GM12878 (cell line): ENCODE results near the gene SLC15A4. TPM values are rescaled to one million over a fixed set of nuclear protein-coding genes. Genes with fewer than 3 reads are reported as not detected.

ENCODE experiments used
- BCL11A ChIP-seq: IDR thresholded peaks from 2 replicates; pipeline ENCODE4 v1.6.1; 2011; ENCODE audit warnings: low read depth, low read length
- BRCA1 ChIP-seq: IDR thresholded peaks from 2 replicates; pipeline ENCODE4 v1.6.1; 2011; ENCODE audit warnings: low read depth, low read length, improper control_type of control experiment
- CEBPZ ChIP-seq: fragments of 150-350 bp; IDR thresholded peaks from 2 replicates; pipeline ENCODE4 v1.6.1; 2016; ENCODE audit warnings: low read depth, low read length
- CREB1 ChIP-seq: IDR thresholded peaks from 2 replicates; pipeline ENCODE4 v1.6.1; 2012; ENCODE audit warnings: low read depth, mild to moderate bottlenecking, inconsistent platforms
- ELK1 ChIP-seq: IDR thresholded peaks from 2 replicates; pipeline ENCODE4 v1.6.1; 2012; ENCODE audit warnings: low read depth, low read length, improper control_type of control experiment
- EP300 ChIP-seq, 2 experiments: fragments of 150-350 bp in 1 of 2; IDR thresholded peaks; 2 replicates each; pipeline ENCODE4 v1.6.1; 2011 to 2012; ENCODE audit warnings: low read depth in 2 of 2, low read length in 2 of 2, borderline replicate concordance in 1 of 2, improper control_type of control experiment in 1 of 2, inconsistent platforms in 1 of 2; ENCODE audit not compliant: control insufficient read depth in 1 of 2
- ESRRA ChIP-seq: IDR thresholded peaks from 2 replicates; pipeline ENCODE4 v1.6.1; 2012; ENCODE audit warnings: mild to moderate bottlenecking, low read length, improper control_type of control experiment
- HDAC6 ChIP-seq: fragments of 200-600 bp; sonication (generic); IDR thresholded peaks from one replicate; pipeline ENCODE4 v1.8.0; 2017; ENCODE audit warnings: antibody characterized with exemption; ENCODE audit not compliant: unreplicated experiment
- IKZF1 ChIP-seq: fragments of 450-650 bp; conservative IDR thresholded peaks from 2 replicates; pipeline ENCODE4 v1.6.1; 2017; ENCODE audit warnings: antibody characterized with exemption, mild to moderate bottlenecking
- LARP7 ChIP-seq: fragments of 450-650 bp; IDR thresholded peaks from 2 replicates; pipeline ENCODE4 v1.6.1; 2017; ENCODE audit warnings: mild to moderate bottlenecking
- MEF2B ChIP-seq: fragments of 450-650 bp; IDR thresholded peaks from 2 replicates; pipeline ENCODE4 v1.6.1; 2018; ENCODE audit warnings: mild to moderate bottlenecking, moderate library complexity; ENCODE audit not compliant: partially characterized antibody, poor library complexity, severe bottlenecking
- PBX3 ChIP-seq: IDR thresholded peaks from 2 replicates; pipeline ENCODE4 v1.6.1; 2011; ENCODE audit warnings: mild to moderate bottlenecking, low read depth, low read length, moderate library complexity; ENCODE audit not compliant: insufficient replicate concordance
- PML ChIP-seq: IDR thresholded peaks from 2 replicates; pipeline ENCODE4 v1.6.1; 2012; ENCODE audit warnings: low read length, inconsistent platforms
- POLR2AphosphoS2 ChIP-seq: IDR thresholded peaks from 2 replicates; pipeline ENCODE4 v1.6.1; 2011; ENCODE audit warnings: low read depth, mild to moderate bottlenecking, low read length, improper control_type of control experiment, moderate library complexity
- SKIL ChIP-seq: fragments of 450-650 bp; IDR thresholded peaks from 2 replicates; pipeline ENCODE4 v1.6.1; 2017; ENCODE audit warnings: mild to moderate bottlenecking, low read depth, inconsistent platforms; ENCODE audit not compliant: poor library complexity, severe bottlenecking
- SMAD1 ChIP-seq: fragments of 450-650 bp; IDR thresholded peaks from 2 replicates; pipeline ENCODE4 v1.6.1; 2018; ENCODE audit warnings: mild to moderate bottlenecking, low read depth; ENCODE audit not compliant: partially characterized antibody
- STAT3 ChIP-seq: IDR thresholded peaks from 2 replicates; pipeline ENCODE4 v1.6.1; 2011; ENCODE audit warnings: low read depth, low read length, improper control_type of control experiment
- TAF1 ChIP-seq: IDR thresholded peaks from 2 replicates; pipeline ENCODE4 v1.6.1; 2011; ENCODE audit warnings: mild to moderate bottlenecking, low read depth, low read length, borderline replicate concordance
- ZNF24 ChIP-seq: fragments of 450-650 bp; IDR thresholded peaks from 2 replicates; pipeline ENCODE4 v1.6.1; 2017; ENCODE audit warnings: antibody characterized with exemption, mild to moderate bottlenecking
- polyA plus RNA-seq, 11 experiments: library from polyadenylated mRNA; depleted of rRNA in 4 of 11; unstranded in 6 of 11; stranded (reverse) in 5 of 11; fragments of >200 nt; fragmentation: Nextera tagmentation in 4 of 11; fragmentation: Illumina TruSeq in 1 of 11; extraction: Ambion mirVana in 4 of 11; extraction: Trizol in 1 of 11; gene quantifications; 1 replicate in 1 of 11; 2 replicates in 10 of 11; pipeline versions ENCODE4 v1.2.1 to v1.2.3, GENCODE V29; 2011 to 2016; ENCODE audit warnings: inconsistent platforms in 2 of 11, missing spikeins in 2 of 11, low read depth in 1 of 11
- total RNA-seq, 4 experiments: library from RNA; depleted of rRNA in 3 of 4; stranded (reverse); fragments of >200 nt in 3 of 4; fragmentation: Illumina TruSeq in 1 of 4; extraction: Trizol in 1 of 4; gene quantifications; 2 replicates each; pipeline versions ENCODE4 v1.2.1 to v1.2.3, GENCODE V29; 2013 to 2021
- TF ChIP-seq, protein P1 (sequence below): fragments of 450-650 bp; IDR thresholded peaks from 2 replicates; pipeline ENCODE4 v1.6.1; 2016; ENCODE audit warnings: mild to moderate bottlenecking

Gene SLC15A4
- total and polyA plus RNA-seq, 10 of the 15 experiments (the other 5 are each of a cell fraction or from before 2014, with no cell fraction given), result 12.7 to 257 (median 36.6) TPM

DNA sequence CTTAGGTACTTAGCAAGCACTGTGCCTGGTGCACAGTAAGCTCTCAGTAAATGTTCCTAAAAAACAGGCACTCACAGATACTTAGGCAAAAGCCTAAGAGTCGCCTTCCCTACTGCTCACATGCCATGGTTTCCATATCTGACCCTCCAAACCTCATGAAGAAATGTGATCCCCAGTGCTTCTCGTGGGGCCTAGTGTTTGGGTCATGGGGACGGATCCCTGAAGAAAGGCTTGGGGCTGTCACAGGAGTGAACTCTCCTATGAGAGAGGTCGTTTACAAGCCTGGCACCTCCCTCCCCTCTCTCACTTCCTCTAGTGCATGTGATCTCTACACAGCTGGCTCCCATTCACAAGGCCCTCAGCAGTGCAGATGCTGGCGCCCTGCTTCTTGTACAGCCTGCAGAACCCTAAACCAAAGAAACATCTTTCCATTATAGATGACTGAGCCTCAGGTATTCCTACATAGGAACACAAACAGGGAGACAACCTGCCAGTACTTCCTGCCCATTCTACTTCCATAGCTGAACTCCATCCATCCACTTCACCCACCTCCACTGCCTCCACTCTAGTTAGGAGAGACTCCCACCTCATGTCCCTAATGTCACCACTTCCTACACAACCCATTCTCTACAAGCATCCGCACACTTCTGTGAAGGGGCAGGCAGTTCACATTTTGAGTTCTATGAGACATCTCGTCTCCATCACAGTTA lies 2.9 kb downstream of the SLC15A4 start (continued):
- TF ChIP-seq CEBPZ (no peak), BRCA1 (no peak), MEF2B (peak; percentile 30), SMAD1 (peak; percentile 97), SKIL (peak; percentile 38), BCL11A (0 out of 2 replicates have a peak, but pooled peaks have one; percentile 23), LARP7 (peak; percentile 18), ZNF24 (peak; percentile 47; the same call in 1 of the 2 replicates), PML (peak; percentile 72), IKZF1 (peak; percentile 74), STAT3 (0 out of 2 replicates have a peak, but pooled peaks have one; percentile 77), POLR2AphosphoS2 (peak; percentile 96), EP300 (IDR thresholded peaks at IDR 0.05; ENCODE audit: borderline replicate concordance in 1 of 2, control insufficient read depth in 1 of 2, low read depth in 2 of 2, low read length in 2 of 2) (peak; percentile 48 to 56; a peak in 1 of 4 replicates), ELK1 (no peak), ESRRA (0 out of 2 replicates have a peak, but pooled peaks have one; percentile 11), HDAC6 (peak; percentile 26), PBX3 (peak; percentile 71), CREB1 (peak; percentile 54), TAF1 (peak; percentile 94)
- TF ChIP-seq, protein P1, sequence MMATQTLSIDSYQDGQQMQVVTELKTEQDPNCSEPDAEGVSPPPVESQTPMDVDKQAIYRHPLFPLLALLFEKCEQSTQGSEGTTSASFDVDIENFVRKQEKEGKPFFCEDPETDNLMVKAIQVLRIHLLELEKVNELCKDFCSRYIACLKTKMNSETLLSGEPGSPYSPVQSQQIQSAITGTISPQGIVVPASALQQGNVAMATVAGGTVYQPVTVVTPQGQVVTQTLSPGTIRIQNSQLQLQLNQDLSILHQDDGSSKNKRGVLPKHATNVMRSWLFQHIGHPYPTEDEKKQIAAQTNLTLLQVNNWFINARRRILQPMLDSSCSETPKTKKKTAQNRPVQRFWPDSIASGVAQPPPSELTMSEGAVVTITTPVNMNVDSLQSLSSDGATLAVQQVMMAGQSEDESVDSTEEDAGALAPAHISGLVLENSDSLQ, result peak; percentile 93
